ENCODE results near the gene PTPRK. TPM values are rescaled to one million over a fixed set of nuclear protein-coding genes. Genes with fewer than 3 reads are reported as not detected.

Gene PTPRK
- total RNA-seq, 2 donors from 2014 or later, result 23.7 to 30.2 TPM

DNA sequence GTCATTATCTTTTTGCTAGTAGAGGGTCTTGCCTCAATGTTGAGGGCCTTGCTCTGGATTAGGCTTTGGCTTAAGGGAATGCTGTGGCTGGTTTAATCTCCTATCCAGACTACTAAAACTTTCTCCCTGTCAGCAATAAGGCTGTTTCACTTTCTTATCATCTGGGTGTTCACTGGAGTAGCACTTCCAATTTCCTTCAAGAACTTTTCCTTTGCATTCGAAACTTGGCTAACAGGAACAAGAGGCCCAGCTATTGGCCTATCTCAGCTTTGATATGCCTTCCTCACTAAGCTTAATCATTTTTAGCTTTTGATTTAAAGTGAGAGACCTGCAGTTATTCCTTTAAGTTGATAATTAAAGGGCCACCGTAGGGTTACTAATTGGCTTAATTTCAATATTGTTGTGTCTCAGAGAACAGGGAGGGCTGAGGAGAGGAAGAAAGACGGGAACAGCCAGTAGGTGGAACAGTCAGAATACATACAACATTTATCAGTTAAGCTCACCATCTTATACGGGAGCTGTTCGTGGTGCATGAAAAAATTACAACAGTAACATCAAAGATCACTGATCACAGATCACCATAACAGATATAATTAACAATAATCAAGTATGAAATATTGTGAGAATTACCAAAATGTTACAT is 186.7 kb downstream of the PTPRK start:
- DNase-seq (ENCODE audit: low spot score), result no peak
- intact Hi-C loops (cut with DNase I), result no loop called here

DNA sequence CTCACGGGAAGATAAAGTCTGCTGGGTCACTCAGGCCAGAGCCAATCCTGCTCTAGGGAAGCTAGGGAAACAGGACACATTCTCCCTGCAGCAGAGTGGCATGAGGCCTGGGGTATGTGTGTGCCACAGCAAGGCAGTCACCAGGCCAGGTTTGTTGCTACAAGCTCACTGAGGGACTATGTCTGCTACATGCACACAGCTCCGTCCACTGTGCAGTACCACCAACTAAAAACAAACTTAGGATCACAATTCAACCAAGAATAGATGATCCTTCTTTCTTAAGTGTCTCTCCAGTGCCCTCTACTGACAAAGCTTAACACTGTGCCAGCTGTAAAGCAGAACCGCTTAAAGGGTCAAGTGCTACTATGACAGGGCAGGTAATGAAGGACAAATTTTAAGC is 192.5 kb downstream of the PTPRK start:
- intact Hi-C loops (cut with DNase I), result no loop called here
- DNase-seq (ENCODE audit: low spot score), result no peak

DNA sequence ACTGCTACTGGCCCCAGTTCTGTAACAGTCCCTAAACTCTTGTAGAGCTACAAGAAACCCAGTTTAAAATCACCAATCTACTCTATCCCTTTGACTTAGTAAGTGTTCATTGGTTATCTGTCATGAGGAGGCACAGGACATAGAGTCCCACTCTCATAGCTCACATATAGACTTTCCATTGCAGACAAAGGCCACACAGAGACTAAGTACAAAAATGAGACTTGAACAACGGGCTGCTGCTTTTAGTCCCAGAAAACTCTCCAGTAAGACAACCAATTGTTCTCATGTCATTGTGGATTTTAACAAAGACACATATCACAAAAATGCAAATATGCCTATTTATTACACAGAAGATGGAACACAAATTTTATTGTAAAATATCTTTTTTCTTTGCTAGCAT is 197.4 kb downstream of the PTPRK start:
- no peak for DNase-seq (ENCODE audit: low spot score)
- intact Hi-C loops (cut with DNase I), result no loop called here

DNA sequence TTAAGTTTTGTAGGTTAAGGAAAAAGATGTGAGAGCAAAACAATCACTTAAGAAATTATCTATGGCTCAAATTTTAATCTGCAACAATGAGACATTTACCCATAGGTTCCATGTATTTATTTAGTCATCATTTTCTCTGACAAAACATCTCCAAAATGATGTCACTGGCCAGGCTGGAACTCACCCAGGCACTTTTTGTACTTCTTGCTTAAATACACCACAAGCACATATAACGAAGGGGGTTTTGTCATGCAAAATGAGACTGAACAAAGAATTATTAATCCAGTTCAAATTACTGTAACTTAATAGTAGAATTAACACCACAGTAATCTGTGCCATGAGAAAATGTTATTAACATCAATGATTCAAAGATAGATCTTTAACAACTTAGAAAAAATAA is 200.5 kb downstream of the PTPRK start:
- DNase-seq (ENCODE audit: low spot score), result no peak
- intact Hi-C loops (cut with DNase I), result no loop called here

DNA sequence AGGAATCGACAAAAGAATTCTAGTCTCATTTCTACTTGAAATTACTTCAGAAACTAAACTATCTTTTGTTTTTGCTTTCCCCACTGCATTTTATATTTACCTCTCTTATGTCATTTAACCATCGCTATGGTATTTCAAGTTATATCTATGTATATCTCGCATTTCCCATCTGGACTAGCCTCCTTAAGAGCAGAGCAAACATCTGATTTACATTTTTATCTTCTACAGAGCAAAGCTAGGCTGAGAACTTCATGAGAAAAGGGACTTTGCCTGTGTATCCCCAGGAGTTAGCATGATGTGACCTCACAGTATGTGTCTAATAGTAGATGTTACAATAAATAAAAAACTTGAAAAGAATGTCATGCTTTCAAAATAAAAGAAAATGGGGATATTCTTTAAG is 201.2 kb downstream of the PTPRK start:
- no peak for DNase-seq (ENCODE audit: low spot score)
- intact Hi-C loops (cut with DNase I), result no loop called here

DNA sequence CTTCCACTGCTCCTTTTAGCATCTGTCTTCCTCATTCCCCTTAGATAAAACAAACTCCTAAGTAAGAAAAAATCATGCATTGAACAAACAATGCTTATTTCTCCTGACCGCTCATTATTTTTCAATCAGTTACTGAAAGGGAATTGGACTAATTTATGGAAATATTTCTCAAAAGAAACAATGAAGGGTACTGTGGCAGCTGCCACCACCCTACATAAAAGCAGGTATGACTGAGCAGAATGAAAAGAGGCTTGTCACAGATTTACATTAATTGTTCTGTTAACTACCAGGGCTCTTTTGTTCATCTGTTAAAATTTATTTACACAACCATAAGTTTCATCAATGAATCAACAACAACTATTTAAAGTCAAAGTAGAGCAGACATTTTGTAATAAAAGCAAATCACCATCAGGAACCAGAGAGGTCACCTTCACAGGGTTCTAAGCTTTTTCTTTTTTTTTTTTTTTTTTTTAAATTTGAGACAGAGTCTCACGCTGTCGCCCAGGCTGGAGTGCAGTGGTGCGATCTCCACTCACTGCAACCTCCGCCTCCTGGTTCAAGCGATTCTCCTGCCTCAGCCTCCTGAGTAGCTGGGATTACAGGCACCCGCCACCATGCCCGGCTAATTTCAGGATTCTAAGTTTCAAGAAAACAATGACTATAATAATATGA is 204.0 kb downstream of the PTPRK start:
- no peak for DNase-seq (ENCODE audit: low spot score)
- intact Hi-C loops (cut with DNase I), result no loop called here

DNA sequence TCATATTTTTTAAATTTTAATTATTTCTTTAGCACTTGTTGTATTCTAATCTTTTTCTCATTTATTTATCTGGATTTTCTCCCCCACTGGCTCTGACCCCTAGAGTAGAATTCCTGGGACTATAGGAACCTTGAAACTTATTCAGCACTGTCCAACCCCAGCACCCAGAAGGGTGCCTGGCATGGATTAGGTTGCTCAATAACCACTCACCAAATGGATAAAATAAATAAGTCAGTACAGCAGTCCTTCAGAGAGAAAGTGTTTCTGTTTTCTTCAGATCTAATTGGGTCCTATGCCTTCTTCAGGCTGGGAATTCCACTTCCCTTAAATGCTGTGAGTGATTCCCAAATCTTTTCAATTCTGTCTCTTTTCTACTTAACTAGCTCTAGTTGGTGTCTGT is 206.2 kb downstream of the PTPRK start:
- no peak for DNase-seq (ENCODE audit: low spot score)
- intact Hi-C loops (cut with DNase I), result no loop called here

DNA sequence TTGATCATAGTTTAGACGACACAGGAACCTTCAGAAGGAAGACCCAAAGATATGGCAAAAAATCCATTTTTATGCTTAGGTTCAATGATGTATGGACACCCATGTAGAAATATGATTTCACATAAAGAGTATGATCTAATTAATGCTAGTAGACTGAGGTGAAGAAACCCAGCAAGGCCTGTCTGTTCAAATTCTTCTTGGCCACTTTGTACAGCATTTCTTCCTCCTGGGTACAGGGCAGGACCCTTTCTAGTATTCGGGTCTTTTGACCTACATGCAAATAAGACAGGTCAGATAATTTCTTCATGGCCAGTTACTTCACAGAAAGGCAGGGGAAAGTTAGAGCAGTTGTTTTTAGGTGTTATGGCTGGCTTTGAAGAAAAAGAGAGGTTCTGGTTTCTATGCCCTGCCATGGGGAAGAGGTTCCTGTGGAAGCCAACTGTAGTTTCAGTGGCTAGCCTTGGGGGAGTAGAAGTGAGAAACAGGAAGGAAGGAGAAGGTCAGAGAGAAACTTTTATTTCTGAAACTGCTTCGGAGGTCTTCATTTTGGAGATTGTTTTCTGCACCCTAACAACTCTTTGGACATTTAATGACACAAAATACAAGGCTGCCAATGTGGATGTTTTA is 208.3 kb downstream of the PTPRK start:
- intact Hi-C loops (cut with DNase I), result no loop called here
- no peak for DNase-seq (ENCODE audit: low spot score)

DNA sequence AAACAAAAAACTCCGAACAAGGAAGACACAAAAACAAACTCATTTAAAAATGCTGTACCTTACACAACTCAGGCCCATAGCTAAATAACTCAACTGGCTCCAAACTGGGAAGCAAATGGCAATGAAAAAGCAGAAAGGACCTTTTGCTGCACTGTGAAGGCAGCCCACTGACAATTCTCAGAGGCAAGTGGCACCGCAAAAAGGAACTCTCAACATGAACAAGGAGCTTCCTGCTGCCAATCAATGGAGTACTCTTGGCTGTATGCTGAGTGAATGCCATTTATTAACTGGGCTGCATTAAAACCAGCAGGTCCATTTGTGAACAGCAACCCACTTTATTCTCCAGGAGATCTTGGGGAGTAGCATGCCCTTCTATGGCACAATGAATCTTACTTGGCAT is 209.9 kb downstream of the PTPRK start:
- intact Hi-C loops (cut with DNase I), result no loop called here

DNA sequence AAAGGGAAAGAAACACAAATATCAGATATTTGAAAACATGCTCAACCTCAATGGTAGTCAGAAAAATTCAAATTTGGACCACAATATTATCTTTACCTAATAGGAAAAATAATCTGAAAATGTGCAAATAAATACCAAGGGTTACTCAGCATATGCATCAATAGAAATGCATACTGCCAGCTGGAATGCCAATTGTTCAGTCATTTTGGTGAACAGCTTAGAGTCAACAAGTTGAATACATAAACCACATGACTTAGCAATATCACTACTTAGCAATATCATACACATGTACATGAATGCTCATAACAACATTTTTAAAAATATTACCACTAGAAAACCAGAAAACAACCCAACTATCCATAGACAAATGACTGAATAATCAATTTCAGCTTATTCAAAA is 212.7 kb downstream of the PTPRK start:
- DNase-seq (ENCODE audit: low spot score), result no peak

More for the DNA sequence above, 209.9 kb downstream of the PTPRK start:
- no peak for DNase-seq (ENCODE audit: low spot score)

DNA sequence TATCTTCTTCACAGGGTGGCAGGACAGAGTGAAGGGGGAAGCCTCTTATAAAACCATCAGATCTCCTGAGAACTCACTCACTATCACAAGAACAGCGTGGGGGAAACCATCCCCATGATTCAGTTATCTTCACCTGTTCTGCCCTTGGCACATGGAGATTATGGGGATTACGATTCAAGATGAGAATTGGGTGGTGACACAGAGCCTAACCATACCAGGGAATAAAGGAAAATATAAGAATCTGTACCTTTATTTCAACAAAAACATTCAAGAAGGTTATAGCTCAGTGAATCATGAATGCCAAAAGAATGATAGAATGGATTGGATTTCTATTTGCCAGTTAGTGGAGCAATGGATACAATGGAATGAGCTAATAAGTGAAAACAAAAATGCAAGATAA is 214.4 kb downstream of the PTPRK start:
- intact Hi-C loops (cut with DNase I), result no loop called here
- DNase-seq (ENCODE audit: low spot score), result no peak

More for the DNA sequence above, 212.7 kb downstream of the PTPRK start:
- intact Hi-C loops (cut with DNase I), result no loop called here

DNA sequence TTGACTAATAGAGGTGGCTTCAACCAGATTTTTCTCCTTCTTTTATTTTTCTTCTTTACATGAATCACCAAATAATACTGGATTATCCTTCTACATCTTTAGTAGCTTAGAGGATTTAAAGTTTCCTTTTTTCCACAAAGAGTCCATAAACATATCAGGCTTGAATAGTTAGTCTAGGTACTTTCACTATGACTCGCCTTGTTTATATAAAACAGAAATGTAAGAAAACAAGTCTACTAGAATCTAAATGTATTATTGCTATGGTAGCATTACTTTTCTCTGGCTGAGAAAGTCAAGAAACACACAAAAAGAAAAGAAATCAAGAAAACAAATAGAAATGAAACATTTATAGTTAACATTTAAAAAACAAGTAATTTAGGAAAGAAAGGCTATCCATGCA is 215.2 kb downstream of the PTPRK start:
- intact Hi-C loops (cut with DNase I), result no loop called here
- no peak for DNase-seq (ENCODE audit: low spot score)

DNA sequence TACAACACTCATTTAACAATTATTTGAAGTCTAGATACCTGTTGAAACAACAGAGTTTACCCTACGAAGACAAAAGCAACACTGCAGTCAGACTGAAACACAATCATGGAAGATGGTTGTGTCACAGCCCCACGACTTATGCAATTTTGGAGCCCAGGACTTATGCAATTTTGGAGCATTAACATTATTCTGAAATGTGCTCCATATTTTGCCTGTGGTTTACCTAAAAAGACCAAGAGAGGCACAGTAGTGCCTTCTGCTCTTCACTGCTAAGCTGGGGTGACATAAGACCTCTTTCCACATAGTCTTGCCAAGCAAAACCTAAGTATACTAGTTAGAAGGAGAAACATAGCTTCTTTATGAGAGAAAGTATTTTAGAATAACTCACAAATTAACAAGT is 216.5 kb downstream of the PTPRK start:
- DNase-seq (ENCODE audit: low spot score), result no peak
- intact Hi-C loops (cut with DNase I), result no loop called here

DNA sequence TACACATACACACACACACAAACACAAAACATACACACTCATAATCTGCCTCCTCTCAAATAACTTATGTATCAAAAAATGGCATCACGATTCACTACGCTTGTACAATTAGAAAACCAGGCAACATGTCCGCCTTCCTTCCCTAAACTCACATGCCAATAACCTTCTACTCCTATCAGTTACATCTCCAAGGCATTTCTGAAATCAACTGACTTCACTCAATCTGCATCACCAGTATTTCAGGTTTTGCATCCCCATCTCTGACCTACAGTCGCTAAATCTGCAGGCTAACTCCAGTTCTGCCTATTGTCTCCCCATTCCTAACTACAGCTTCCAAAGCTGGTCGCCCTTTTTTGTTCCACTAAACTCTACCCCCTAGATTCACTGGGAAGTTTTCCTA is 217.5 kb downstream of the PTPRK start:
- intact Hi-C loops (cut with DNase I), result no loop called here
- no peak for DNase-seq (ENCODE audit: low spot score)

DNA sequence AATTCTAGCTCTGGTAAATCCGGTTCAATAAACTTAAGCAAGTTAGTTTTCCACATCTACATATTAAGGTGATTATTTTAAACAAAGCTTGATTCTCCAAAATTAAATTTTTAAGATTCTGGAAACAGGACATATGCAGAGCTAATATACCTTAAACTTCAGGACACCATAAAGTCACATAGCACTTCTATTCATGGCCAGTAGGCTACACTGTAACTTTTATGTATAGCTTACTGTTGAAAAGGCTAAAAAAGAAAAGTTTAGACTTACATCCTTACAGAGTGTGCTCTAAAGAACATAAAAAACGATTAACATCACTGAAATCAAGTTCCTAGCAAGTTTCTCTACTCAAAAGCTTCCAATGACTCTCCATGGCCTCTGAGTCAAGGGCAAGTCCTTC is 224.7 kb downstream of the PTPRK start:
- intact Hi-C loops (cut with DNase I), result no loop called here
- DNase-seq (ENCODE audit: low spot score), result no peak

DNA sequence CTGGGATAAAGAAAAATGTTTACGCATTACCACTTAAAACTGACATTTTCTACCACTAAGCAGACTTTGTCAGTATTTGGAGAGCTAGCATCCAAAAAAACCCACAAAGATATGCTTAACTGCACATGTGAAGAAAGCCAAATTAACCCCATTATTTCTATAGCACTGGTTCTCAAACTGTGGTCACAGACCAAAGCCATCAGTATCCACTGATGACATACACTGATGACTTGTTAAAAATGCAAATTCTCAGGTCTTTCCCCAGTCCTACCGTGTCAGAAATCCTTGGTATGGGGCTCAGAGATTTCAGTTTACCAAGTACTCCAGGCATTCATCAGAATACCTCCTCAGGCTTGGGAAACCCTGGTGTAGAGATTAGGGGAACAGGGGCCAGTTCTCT is 230.2 kb downstream of the PTPRK start:
- intact Hi-C loops (cut with DNase I), result no loop called here

DNA sequence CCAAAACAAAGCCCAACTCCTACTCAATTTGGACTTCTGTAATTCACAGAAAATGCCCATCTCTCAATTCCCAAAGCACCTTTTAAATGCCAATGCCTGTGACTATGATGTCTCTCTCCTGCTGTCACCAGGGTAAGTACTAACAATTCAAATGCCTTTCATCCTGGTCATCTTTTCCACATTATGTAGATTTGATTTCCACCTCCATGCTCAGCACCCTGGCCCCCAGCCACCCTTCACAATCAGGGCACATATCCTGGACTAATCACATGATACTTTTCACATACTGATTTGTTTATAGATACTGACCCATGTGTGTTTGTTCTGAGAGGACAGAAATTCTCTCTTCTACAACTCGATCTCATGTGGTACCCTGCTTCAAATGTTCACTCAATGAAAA is 236.3 kb downstream of the PTPRK start:
- intact Hi-C loops (cut with DNase I), result no loop called here
- DNase-seq (ENCODE audit: low spot score), result no peak

More for the DNA sequence above, 230.2 kb downstream of the PTPRK start:
- DNase-seq (ENCODE audit: low spot score), result no peak

DNA sequence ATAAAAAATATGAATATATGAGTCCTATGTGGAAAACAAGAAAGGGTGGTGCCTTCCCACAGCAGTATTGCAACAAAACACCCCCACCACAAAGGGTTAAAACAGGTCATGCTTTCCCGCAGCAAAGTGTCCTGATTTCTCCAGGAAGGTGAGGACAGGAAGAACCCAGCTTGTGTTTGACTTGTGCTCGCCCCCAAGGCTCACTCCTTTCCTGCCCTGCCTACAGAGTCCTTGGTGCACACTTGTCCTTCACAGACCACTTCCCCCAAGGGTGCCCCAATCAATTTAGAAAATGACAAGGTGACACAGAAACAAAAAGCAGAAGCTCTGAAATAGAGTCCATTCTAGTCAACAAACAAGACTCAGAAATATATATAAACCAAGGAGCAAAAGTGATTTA is 237.4 kb downstream of the PTPRK start:
- intact Hi-C loops (cut with DNase I), result no loop called here
- no peak for DNase-seq (ENCODE audit: low spot score)

DNA sequence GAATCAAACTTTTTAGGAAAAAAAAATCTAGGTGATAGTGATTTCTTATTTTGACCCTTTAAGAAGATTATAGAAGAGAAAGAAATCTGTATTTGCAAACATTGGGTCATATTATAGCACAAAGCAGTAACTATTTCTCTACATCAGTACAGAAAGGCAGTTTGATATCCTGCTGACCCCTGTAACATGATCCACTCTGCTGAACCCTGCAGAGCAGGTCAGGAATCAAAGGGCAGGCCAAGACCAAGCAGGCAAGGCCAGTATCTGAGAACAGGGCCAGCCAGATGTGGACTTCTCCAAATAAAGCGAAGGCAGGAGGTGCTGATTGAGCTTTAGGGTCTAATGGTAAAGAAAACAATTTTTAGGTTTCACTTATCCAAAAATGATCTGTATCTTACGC is 239.4 kb downstream of the PTPRK start:
- intact Hi-C loops (cut with DNase I), result no loop called here
- DNase-seq (ENCODE audit: low spot score), result no peak

DNA sequence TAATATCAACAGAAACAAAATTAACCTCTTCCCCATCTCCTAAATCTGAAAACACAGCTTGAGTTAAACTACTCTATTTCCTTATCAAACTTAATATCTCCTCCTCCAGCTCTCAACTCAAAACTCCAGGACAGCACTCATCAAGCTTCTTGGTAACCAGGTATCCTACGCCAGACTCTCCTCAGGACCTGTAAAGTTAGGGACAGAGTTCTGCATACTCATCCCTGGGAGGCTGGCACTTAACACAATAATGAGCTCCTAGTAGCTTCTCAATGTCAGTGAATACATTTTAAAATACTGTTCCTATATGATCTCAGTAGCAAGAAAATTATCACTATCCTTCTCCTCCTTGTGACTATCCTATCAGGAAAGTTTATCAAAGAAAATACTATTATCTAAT is 240.3 kb downstream of the PTPRK start:
- intact Hi-C loops (cut with DNase I), result no loop called here
- DNase-seq (ENCODE audit: low spot score), result no peak

DNA sequence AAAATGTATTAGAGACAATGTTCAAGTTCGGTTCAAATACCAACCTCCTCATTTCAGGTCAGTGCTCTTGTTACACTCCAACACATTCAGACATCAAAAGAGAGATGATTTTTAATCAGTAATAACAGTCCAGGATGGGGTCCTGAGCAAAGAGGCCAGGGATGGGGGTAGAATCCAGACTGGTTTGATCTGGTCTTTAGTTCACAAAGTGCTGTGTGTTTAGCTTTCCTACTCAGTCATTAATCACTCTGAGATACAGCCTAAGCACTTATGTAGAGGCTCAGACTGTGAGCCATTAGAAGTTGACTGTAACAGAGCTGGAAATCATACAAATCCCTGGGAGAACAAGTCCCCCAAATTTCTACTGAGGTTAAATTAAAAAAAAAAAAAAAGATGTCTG is 241.6 kb downstream of the PTPRK start:
- no peak for DNase-seq (ENCODE audit: low spot score)
- intact Hi-C loops (cut with DNase I), result no loop called here
